SU-DHL-6 (cell line): Measurements from ENCODE around the gene MACIR.

Source experiments
- CTCF ChIP-seq: fragments of 200-600 bp; sonication (generic); IDR thresholded peaks from one replicate; pipeline ENCODE4 v1.5.1; 2017; ENCODE audit warnings: antibody characterized with exemption, mild to moderate bottlenecking, low read length, moderate library complexity; ENCODE audit not compliant: insufficient read depth, poor library complexity, severe bottlenecking
- EZH2phosphoT487 ChIP-seq: fragments of 200-600 bp; sonication (generic), shearing (Covaris generic); conservative IDR thresholded peaks from 2 replicates; pipeline ENCODE4 v1.6.1; 2018; ENCODE audit warnings: mild to moderate bottlenecking, antibody characterized with exemption, low read length, moderate library complexity, mixed read lengths

GRCh38 chr5:103249068-103249467, 9.5 kb upstream of the MACIR start:
- no peak for TF ChIP-seq CTCF
- TF ChIP-seq EZH2phosphoT487 = no peak
